Measurements from ENCODE around the gene NFIA. TPM values are rescaled to one million over a fixed set of nuclear protein-coding genes. Genes with fewer than 3 reads are reported as not detected.
A peak's percentile ranks its signal among the peaks of the same experiment; 100 is the strongest.

Gene NFIA
- total and polyA plus RNA-seq, 2 of the 13 experiments (the other 11 are each of a cell fraction or from before 2014, with no cell fraction given) = 14.7 to 28.5 TPM

DNA sequence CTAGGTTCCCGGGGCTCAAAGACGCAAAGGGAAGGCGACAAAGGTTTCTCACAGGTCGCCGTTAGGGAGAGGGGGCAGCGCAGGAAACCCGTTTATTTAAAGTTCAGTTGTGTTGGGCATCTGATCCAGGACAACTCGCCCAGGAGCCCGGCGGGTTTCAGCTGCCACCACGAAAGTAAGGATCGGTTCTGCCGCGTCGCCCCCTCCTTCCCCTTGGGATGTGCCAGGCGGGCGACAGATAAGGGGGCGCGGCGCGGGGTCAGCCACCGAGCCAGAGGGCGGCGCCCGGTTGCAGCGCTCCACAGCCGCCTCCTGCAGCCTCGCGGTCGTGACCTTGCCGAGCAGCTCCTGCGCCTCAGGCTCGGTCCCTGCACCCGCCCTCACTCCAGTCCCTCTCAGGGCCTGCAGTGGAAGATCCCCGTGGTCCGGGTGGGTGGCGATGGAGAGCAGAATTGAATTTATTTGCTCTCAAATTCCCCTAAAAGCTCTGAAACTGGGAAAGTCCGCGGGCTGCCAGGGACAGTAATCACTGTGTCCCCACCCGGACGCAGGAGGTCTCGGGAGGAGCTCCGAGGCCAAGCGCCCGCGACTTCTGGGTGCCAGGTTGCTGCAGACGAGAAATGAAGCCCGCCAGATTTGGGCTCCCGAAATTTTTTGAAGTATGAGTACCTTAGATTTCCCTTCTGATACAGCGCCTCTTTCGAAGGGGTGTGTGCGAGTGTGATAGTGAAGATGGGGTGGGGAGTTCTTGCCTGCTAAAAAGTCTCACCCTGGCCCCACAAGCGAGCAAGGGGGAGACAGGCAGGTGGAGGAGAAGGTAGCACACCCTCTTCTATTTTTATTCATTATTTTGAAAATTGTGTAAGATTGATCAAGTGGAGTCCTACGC lies 28.4 kb upstream of the NFIA start (continued):
- no peak for TF ChIP-seq RBM22 (optimal IDR thresholded peaks at IDR 0.05; ENCODE audit: low read length)
- 0 out of 2 replicates have a peak, but pooled peaks have one; percentile 42 for TF ChIP-seq ZNF768 (CRISPR knock-in tag; IDR thresholded peaks at IDR 0.05)
- no peak for TF ChIP-seq TMF1 (CRISPR knock-in tag; IDR thresholded peaks at IDR 0.05; ENCODE audit: low read depth)
- TF ChIP-seq SP4 (CRISPR knock-in tag; IDR thresholded peaks at IDR 0.05) = no peak
- no peak for TF ChIP-seq ZNF703 (CRISPR knock-in tag; IDR thresholded peaks at IDR 0.05; ENCODE audit: borderline replicate concordance)
- TF ChIP-seq KDM1A (CRISPR knock-in tag; IDR thresholded peaks at IDR 0.05) = no peak; the same call in 1 of the 2 replicates
- TF ChIP-seq SKI (IDR thresholded peaks at IDR 0.05; ENCODE audit: partially characterized antibody) = no peak
- no peak for TF ChIP-seq TCF7 (IDR thresholded peaks at IDR 0.05; ENCODE audit: low read depth)
- TF ChIP-seq ZNF607 (CRISPR knock-in tag; IDR thresholded peaks at IDR 0.05; ENCODE audit: borderline replicate concordance) = no peak
- TF ChIP-seq, protein P1, sequence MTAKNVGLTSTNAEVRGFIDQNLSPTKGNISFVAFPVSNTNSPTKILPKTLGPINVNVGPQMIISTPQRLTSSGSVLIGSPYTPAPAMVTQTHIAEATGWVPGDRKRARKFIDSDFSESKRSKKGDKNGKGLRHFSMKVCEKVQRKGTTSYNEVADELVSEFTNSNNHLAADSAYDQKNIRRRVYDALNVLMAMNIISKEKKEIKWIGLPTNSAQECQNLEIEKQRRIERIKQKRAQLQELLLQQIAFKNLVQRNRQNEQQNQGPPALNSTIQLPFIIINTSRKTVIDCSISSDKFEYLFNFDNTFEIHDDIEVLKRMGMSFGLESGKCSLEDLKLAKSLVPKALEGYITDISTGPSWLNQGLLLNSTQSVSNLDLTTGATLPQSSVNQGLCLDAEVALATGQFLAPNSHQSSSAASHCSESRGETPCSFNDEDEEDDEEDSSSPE (CRISPR knock-in tag; IDR thresholded peaks at IDR 0.05) = no peak
- no peak for TF ChIP-seq ZSCAN21 (CRISPR knock-in tag; IDR thresholded peaks at IDR 0.05; ENCODE audit: borderline replicate concordance)
- peak; percentile 53; the same call in 1 of the 2 replicates for TF ChIP-seq RXRA (CRISPR knock-in tag; IDR thresholded peaks at IDR 0.05)
- TF ChIP-seq ZNF841 (CRISPR knock-in tag; IDR thresholded peaks at IDR 0.05; ENCODE audit: borderline replicate concordance) = no peak
- TF ChIP-seq ZNF432 (CRISPR knock-in tag; IDR thresholded peaks at IDR 0.05; ENCODE audit: borderline replicate concordance) = no peak
- no peak for TF ChIP-seq PHF20 (CRISPR knock-in tag; IDR thresholded peaks at IDR 0.05)
- TF ChIP-seq, protein P2, sequence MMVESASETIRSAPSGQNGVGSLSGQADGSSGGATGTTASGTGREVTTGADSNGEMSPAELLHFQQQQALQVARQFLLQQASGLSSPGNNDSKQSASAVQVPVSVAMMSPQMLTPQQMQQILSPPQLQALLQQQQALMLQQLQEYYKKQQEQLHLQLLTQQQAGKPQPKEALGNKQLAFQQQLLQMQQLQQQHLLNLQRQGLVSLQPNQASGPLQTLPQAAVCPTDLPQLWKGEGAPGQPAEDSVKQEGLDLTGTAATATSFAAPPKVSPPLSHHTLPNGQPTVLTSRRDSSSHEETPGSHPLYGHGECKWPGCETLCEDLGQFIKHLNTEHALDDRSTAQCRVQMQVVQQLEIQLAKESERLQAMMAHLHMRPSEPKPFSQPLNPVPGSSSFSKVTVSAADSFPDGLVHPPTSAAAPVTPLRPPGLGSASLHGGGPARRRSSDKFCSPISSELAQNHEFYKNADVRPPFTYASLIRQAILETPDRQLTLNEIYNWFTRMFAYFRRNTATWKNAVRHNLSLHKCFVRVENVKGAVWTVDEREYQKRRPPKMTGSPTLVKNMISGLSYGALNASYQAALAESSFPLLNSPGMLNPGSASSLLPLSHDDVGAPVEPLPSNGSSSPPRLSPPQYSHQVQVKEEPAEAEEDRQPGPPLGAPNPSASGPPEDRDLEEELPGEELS (CRISPR knock-in tag; IDR thresholded peaks at IDR 0.05) = 0 out of 2 replicates have a peak, but pooled peaks have one; percentile 21
- TF ChIP-seq RXRB (CRISPR knock-in tag; IDR thresholded peaks at IDR 0.05; ENCODE audit: borderline replicate concordance) = peak; percentile 40
- TF ChIP-seq ZNF256 (CRISPR knock-in tag; conservative IDR thresholded peaks at IDR 0.05) = no peak
- TF ChIP-seq, protein P3, sequence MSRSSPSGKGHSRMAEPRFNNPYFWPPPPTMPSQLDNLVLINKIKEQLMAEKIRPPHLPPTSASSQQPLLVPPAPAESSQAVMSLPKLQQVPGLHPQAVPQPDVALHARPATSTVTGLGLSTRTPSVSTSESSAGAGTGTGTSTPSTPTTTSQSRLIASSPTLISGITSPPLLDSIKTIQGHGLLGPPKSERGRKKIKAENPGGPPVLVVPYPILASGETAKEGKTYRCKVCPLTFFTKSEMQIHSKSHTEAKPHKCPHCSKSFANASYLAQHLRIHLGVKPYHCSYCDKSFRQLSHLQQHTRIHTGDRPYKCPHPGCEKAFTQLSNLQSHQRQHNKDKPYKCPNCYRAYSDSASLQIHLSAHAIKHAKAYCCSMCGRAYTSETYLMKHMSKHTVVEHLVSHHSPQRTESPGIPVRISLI (CRISPR knock-in tag; IDR thresholded peaks at IDR 0.05; ENCODE audit: borderline replicate concordance) = no peak
- no peak for TF ChIP-seq TAF15 (IDR thresholded peaks at IDR 0.05; ENCODE audit: low read depth, low read length, poor library complexity, severe bottlenecking)
